ENCODE data around the gene NMD3.

DNA sequence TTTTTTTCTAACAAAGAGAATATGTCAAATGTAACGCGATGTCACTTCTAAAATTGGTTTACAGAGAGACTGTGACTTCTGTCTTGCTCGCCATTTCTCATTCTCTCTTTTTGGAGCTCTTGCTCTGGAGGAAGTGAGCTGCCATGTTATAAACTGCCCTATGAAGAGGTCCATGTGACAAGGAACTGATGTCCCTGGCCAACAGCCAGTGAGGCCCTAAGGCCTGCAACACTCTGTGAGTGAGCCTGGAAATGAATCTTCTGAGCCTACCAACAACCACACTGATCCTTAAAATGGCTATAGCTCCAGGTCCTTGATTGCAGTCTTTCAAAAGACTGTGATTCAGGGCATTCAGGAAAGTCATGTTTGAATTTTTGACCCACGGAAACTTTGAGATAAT is 49.9 kb downstream of the NMD3 start:
- no peak for TF ChIP-seq POLR2AphosphoS5 (IDR thresholded peaks at IDR 0.05; ENCODE audit: low read depth)
- TF ChIP-seq, protein P1, sequence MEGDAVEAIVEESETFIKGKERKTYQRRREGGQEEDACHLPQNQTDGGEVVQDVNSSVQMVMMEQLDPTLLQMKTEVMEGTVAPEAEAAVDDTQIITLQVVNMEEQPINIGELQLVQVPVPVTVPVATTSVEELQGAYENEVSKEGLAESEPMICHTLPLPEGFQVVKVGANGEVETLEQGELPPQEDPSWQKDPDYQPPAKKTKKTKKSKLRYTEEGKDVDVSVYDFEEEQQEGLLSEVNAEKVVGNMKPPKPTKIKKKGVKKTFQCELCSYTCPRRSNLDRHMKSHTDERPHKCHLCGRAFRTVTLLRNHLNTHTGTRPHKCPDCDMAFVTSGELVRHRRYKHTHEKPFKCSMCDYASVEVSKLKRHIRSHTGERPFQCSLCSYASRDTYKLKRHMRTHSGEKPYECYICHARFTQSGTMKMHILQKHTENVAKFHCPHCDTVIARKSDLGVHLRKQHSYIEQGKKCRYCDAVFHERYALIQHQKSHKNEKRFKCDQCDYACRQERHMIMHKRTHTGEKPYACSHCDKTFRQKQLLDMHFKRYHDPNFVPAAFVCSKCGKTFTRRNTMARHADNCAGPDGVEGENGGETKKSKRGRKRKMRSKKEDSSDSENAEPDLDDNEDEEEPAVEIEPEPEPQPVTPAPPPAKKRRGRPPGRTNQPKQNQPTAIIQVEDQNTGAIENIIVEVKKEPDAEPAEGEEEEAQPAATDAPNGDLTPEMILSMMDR (IDR thresholded peaks at IDR 0.05; ENCODE audit: insufficient read depth, low read length) = no peak
- TF ChIP-seq, protein P2, sequence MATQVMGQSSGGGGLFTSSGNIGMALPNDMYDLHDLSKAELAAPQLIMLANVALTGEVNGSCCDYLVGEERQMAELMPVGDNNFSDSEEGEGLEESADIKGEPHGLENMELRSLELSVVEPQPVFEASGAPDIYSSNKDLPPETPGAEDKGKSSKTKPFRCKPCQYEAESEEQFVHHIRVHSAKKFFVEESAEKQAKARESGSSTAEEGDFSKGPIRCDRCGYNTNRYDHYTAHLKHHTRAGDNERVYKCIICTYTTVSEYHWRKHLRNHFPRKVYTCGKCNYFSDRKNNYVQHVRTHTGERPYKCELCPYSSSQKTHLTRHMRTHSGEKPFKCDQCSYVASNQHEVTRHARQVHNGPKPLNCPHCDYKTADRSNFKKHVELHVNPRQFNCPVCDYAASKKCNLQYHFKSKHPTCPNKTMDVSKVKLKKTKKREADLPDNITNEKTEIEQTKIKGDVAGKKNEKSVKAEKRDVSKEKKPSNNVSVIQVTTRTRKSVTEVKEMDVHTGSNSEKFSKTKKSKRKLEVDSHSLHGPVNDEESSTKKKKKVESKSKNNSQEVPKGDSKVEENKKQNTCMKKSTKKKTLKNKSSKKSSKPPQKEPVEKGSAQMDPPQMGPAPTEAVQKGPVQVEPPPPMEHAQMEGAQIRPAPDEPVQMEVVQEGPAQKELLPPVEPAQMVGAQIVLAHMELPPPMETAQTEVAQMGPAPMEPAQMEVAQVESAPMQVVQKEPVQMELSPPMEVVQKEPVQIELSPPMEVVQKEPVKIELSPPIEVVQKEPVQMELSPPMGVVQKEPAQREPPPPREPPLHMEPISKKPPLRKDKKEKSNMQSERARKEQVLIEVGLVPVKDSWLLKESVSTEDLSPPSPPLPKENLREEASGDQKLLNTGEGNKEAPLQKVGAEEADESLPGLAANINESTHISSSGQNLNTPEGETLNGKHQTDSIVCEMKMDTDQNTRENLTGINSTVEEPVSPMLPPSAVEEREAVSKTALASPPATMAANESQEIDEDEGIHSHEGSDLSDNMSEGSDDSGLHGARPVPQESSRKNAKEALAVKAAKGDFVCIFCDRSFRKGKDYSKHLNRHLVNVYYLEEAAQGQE (IDR thresholded peaks at IDR 0.05; ENCODE audit: insufficient replicate concordance, low read depth) = no peak
- TF ChIP-seq SPI1 (IDR thresholded peaks at IDR 0.05; ENCODE audit: borderline replicate concordance, low read depth) = no peak
- TF ChIP-seq GABPA (IDR thresholded peaks at IDR 0.05; ENCODE audit: low read depth) = no peak

Data from HL-60 (cell line).